BE2C (cell line): ENCODE data around the gene MARVELD2.
"Not testable (repeated sequence)": the region's sequence is repeated elsewhere in the genome, so short reads cannot be mapped to it uniquely, and the experiment has no call there.

ENCODE experiments used
- DNase-seq: peaks from one replicate; pipeline ENCODE4 v3.0.0-alpha.2; 2020
- H3K27me3 ChIP-seq: fragments of 250-450 bp; sonication (Bioruptor Pico); 2 replicates; pipeline ENCODE4 v1.5.1; 2020; ENCODE audit warnings: mild to moderate bottlenecking
- H3K36me3 ChIP-seq: fragments of 250-450 bp; sonication (Bioruptor Pico); 2 replicates; pipeline ENCODE4 v1.5.1; 2020; ENCODE audit warnings: mild to moderate bottlenecking
- H3K4me1 ChIP-seq: fragments of 250-450 bp; sonication (Bioruptor Pico); 2 replicates; pipeline ENCODE4 v1.5.1; 2020
- H3K4me3 ChIP-seq: 2 replicates; pipeline ENCODE4 v1.5.1; 2011; ENCODE audit warnings: low read depth, low read length
- H3K9me3 ChIP-seq: fragments of 250-450 bp; sonication (Bioruptor Pico); 2 replicates; pipeline ENCODE4 v1.5.1; 2020
- CTCF ChIP-seq: IDR thresholded peaks from 2 replicates; pipeline ENCODE4 v1.5.1; 2012; ENCODE audit warnings: mild to moderate bottlenecking, low read depth, low read length

MARVELD2 gene

GRCh38 chr5:69416699-69417098 is 1.8 kb downstream of the MARVELD2 start:
- no peaks in the 10 kb centered on the region for H3K27me3 ChIP-seq
- H3K36me3 ChIP-seq = peaks cover 6% of the 10 kb centered on the region
- no peaks in the 10 kb centered on the region for H3K4me1 ChIP-seq
- no peak for DNase-seq
- no peak for TF ChIP-seq CTCF
- no peak overlapping the region for H3K4me3 ChIP-seq
- no peaks in the 10 kb centered on the region for H3K9me3 ChIP-seq

GRCh38 chr5:69418554-69418953 is 3.6 kb downstream of the MARVELD2 start:
- no peak for DNase-seq
- peaks cover 6% of the 10 kb centered on the region for H3K36me3 ChIP-seq
- no peaks in the 10 kb centered on the region for H3K9me3 ChIP-seq
- TF ChIP-seq CTCF = no peak
- H3K4me3 ChIP-seq = no peak overlapping the region
- no peaks in the 10 kb centered on the region for H3K27me3 ChIP-seq
- H3K4me1 ChIP-seq = no peaks in the 10 kb centered on the region

GRCh38 chr5:69431424-69432303 is 16.7 kb downstream of the MARVELD2 start:
- H3K27me3 ChIP-seq = no peaks in the 10 kb centered on the region

DNA sequence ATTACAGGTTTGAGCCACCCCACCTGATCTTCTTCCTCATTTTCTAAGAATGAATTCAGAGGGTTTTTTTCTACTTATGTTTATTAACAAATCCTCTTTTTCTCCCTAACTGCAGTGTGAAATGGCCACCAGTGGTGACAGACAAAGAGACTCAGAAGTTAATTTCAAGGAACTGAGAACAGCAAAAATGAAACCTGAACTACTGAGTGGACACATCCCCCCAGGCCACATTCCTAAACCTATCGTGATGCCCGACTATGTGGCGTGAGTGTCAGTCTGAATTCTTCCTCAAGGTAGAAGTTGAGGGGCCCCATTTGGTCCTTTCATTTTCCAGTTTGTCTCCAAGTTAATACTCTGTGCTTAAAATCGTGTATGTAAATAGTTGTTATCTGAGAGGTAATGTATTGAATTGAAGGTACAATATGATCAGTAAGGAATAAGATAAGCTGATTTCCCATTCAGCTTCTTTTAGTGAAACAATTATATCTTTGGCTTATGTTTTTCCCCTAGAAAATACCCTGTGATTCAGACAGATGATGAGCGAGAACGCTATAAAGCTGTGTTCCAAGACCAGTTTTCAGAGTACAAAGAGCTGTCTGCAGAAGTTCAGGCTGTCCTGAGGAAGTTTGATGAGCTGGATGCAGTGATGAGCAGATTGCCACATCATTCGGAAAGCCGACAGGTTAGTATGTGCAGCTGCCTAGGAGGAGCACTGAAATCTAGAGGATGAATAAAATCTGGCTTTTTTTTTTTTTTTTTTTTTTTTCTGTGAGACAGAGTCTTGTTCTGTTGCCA is 17.7 kb downstream of the MARVELD2 start:
- no peaks in the 10 kb centered on the region for H3K27me3 ChIP-seq
- H3K36me3 ChIP-seq = no peaks in the 10 kb centered on the region
- no peak for DNase-seq
- no peaks in the 10 kb centered on the region for H3K9me3 ChIP-seq
- H3K4me1 ChIP-seq = no peaks in the 10 kb centered on the region
- TF ChIP-seq CTCF = no peak
- no peak overlapping the region for H3K4me3 ChIP-seq

More at GRCh38 chr5:69431424-69432303, 16.7 kb downstream of the MARVELD2 start:
- Histone ChIP-seq H3K9me3 (no peaks in the 10 kb centered on the region), H3K4me1 (no peaks in the 10 kb centered on the region), H3K36me3 (no peaks in the 10 kb centered on the region), H3K4me3 (no peak overlapping the region)
- no peak for DNase-seq
- TF ChIP-seq CTCF = no peak

GRCh38 chr5:69435276-69435884 is 20.5 kb downstream of the MARVELD2 start:
- H3K27me3 ChIP-seq, H3K4me1 ChIP-seq, H3K4me3 ChIP-seq, H3K9me3 ChIP-seq, H3K36me3 ChIP-seq, DNase-seq: not testable (repeated sequence)

DNA sequence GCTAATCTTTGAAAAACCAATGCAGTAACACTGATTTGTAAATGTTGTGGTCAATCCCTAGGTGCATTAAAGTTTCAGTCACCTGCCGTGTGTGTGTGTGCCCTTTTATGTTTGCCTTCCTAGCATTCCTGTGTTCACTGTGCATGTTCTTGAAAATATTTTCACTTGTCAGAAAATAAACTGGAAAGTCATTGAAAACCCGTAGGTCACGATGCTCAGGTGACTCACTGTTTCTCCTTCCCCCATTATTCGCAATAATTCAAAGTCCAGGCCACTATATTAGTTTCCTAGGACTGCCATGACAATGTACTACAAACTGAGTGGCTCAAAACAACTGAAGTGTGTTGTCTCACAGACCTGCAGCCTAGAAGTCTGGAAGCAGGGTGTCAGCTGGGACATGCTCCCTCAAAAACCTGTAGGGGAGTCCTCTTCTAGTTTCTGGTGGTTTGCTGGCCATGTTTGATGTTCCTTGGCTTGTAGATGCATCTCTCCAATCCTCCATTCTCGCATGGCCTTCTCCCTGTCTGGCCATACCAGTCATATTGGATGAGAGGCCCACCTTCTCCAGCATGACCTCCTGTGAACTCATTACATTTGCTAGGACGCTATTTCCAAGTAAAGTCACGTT is 29.3 kb downstream of the MARVELD2 start:
- Histone ChIP-seq H3K4me3 (no peak overlapping the region), H3K9me3 (no peaks in the 10 kb centered on the region), H3K36me3 (no peaks in the 10 kb centered on the region), H3K27me3 (no peaks in the 10 kb centered on the region), H3K4me1 (no peaks in the 10 kb centered on the region)
- no peak for DNase-seq
- TF ChIP-seq CTCF = no peak
